WTC11 (cell line): ENCODE results near the gene SLC37A1. TPM values are rescaled to one million over a fixed set of nuclear protein-coding genes. Genes with fewer than 3 reads are reported as not detected.

ENCODE experiments used
- ATAC-seq: fragments of 200-7000 bp; cut with Tn5 transposase; 2 replicates; pipeline ENCODE4 v1.10.0; 2021; ENCODE audit warnings: mild to moderate bottlenecking, moderate library complexity
- CTCF ChIA-PET: fragments of 300-600 bp; sonication (Branson Sonifier 250); formaldehyde crosslinking; loops from one replicate; lab custom pipeline; 2021; ENCODE audit warnings: antibody characterized with exemption; lab: Charles Lee
- POLR2A ChIA-PET: fragments of 350-600 bp; sonication (Branson Sonifier 250); formaldehyde crosslinking; loops from one replicate; lab custom pipeline; 2021; ENCODE audit warnings: antibody characterized with exemption; lab: Charles Lee
- DNase-seq: peaks from one replicate; pipeline ENCODE4 v3.0.0; 2021; ENCODE audit warnings: low spot score
- H3K27ac Mint-ChIP-seq: 2 replicates; pipeline ENCODE4 v1.8.0; 2021; ENCODE audit warnings: mixed read lengths
- H3K27me3 Mint-ChIP-seq: 2 replicates; pipeline ENCODE4 v1.8.0; 2021; ENCODE audit warnings: low read depth, mild to moderate bottlenecking, moderate library complexity, mixed read lengths
- H3K36me3 Mint-ChIP-seq: 2 replicates; pipeline ENCODE4 v1.8.0; 2021; ENCODE audit warnings: mixed read lengths
- H3K4me1 Mint-ChIP-seq: 2 replicates; pipeline ENCODE4 v1.8.0; 2022; ENCODE audit warnings: mixed read lengths
- H3K4me3 Mint-ChIP-seq: 2 replicates; pipeline ENCODE4 v1.8.0; 2021; ENCODE audit warnings: mild to moderate bottlenecking, moderate library complexity, mixed read lengths
- H3K9me3 Mint-ChIP-seq: 2 replicates; pipeline ENCODE4 v1.8.0; 2021; ENCODE audit warnings: mixed read lengths
- ATF6 ChIP-seq: sonication (generic); formaldehyde crosslinking; IDR thresholded peaks from 2 replicates; pipeline ENCODE4 v1.8.1; 2023; ENCODE audit warnings: mild to moderate bottlenecking, missing genetic modification reagents
- E2F5 ChIP-seq: sonication (generic); formaldehyde crosslinking; IDR thresholded peaks from 2 replicates; pipeline ENCODE4 v1.8.1; 2022; ENCODE audit warnings: mild to moderate bottlenecking, moderate library complexity, missing genetic modification reagents
- EMX1 ChIP-seq: fragments of 250-450 bp; sonication (Bioruptor Pico); IDR thresholded peaks from 2 replicates; pipeline ENCODE4 v1.8.0; 2021; ENCODE audit warnings: mild to moderate bottlenecking
- ETV6 ChIP-seq: sonication (generic); formaldehyde crosslinking; IDR thresholded peaks from 2 replicates; pipeline ENCODE4 v1.8.1; 2022; ENCODE audit warnings: mild to moderate bottlenecking, missing genetic modification reagents
- GRHL2 ChIP-seq: fragments of 250-450 bp; sonication (Bioruptor Pico); IDR thresholded peaks from 2 replicates; pipeline ENCODE4 v1.8.0; 2022; ENCODE audit warnings: mild to moderate bottlenecking, moderate library complexity; ENCODE audit not compliant: insufficient replicate concordance, severe bottlenecking
- IRF2 ChIP-seq: sonication (generic); formaldehyde crosslinking; IDR thresholded peaks from 2 replicates; pipeline ENCODE4 v1.8.0; 2022; ENCODE audit warnings: low read depth, missing genetic modification reagents, borderline replicate concordance
- MXD4 ChIP-seq: fragments of 250-450 bp; sonication (Bioruptor Pico); IDR thresholded peaks from 2 replicates; pipeline ENCODE4 v1.8.0; 2021; ENCODE audit warnings: mild to moderate bottlenecking, moderate library complexity, borderline replicate concordance
- MYBL2 ChIP-seq: sonication (generic); formaldehyde crosslinking; IDR thresholded peaks from 2 replicates; pipeline ENCODE4 v1.8.1; 2023; ENCODE audit warnings: mild to moderate bottlenecking, moderate library complexity, missing genetic modification reagents
- NFATC4 ChIP-seq: fragments of 250-450 bp; sonication (Bioruptor Pico); IDR thresholded peaks from 2 replicates; pipeline ENCODE4 v1.9.0; 2021; ENCODE audit warnings: mild to moderate bottlenecking
- NFE2L1 ChIP-seq: sonication (generic); formaldehyde crosslinking; IDR thresholded peaks from 2 replicates; pipeline ENCODE4 v1.8.1; 2023; ENCODE audit warnings: missing genetic modification reagents
- NR1H2 ChIP-seq: sonication (generic); formaldehyde crosslinking; IDR thresholded peaks from 2 replicates; pipeline ENCODE4 v1.9.0; 2021; ENCODE audit warnings: mild to moderate bottlenecking, moderate library complexity, missing genetic modification reagents
- OVOL2 ChIP-seq: fragments of 250-450 bp; sonication (Bioruptor Pico); IDR thresholded peaks from 2 replicates; pipeline ENCODE4 v1.9.0; 2021; ENCODE audit warnings: mild to moderate bottlenecking, borderline replicate concordance
- RELA ChIP-seq: sonication (generic); formaldehyde crosslinking; IDR thresholded peaks from 2 replicates; pipeline ENCODE4 v1.8.1; 2022; ENCODE audit warnings: missing genetic modification reagents, mild to moderate bottlenecking, borderline replicate concordance
- SMAD3 ChIP-seq: sonication (generic); formaldehyde crosslinking; IDR thresholded peaks from 2 replicates; pipeline ENCODE4 v1.8.0; 2022; ENCODE audit warnings: missing genetic modification reagents, mild to moderate bottlenecking, borderline replicate concordance
- TCF7 ChIP-seq: sonication (generic); formaldehyde crosslinking; IDR thresholded peaks from 2 replicates; pipeline ENCODE4 v1.8.0; 2022; ENCODE audit warnings: mild to moderate bottlenecking, low read depth, missing genetic modification reagents, moderate library complexity
- TEAD1 ChIP-seq: sonication (generic); formaldehyde crosslinking; IDR thresholded peaks from 2 replicates; pipeline ENCODE4 v1.8.0; 2022; ENCODE audit warnings: mild to moderate bottlenecking, missing genetic modification reagents
- ZNF232 ChIP-seq: sonication (generic); formaldehyde crosslinking; IDR thresholded peaks from 2 replicates; pipeline ENCODE4 v1.8.0; 2022; ENCODE audit warnings: mild to moderate bottlenecking, missing genetic modification reagents
- ZNF416 ChIP-seq: fragments of 250-450 bp; sonication (Bioruptor Pico); IDR thresholded peaks from 2 replicates; pipeline ENCODE4 v1.9.0; 2021; ENCODE audit warnings: mild to moderate bottlenecking, inconsistent platforms
- ZNF423 ChIP-seq: fragments of 250-450 bp; sonication (Bioruptor Pico); IDR thresholded peaks from 2 replicates; pipeline ENCODE4 v2.1.2; 2022; ENCODE audit warnings: mild to moderate bottlenecking, moderate library complexity
- ZNF671 ChIP-seq: fragments of 250-450 bp; sonication (Bioruptor Pico); IDR thresholded peaks from 2 replicates; pipeline ENCODE4 v1.8.0; 2021; ENCODE audit warnings: mild to moderate bottlenecking
- total RNA-seq: library from RNA; stranded (reverse); gene quantifications from 3 replicates; pipeline ENCODE4 v1.2.3, GENCODE V29; 2021
- TF ChIP-seq, protein P1 (sequence below): sonication (generic); formaldehyde crosslinking; IDR thresholded peaks from 2 replicates; pipeline ENCODE4 v1.8.0; 2022; ENCODE audit warnings: mild to moderate bottlenecking, missing genetic modification reagents
- TF ChIP-seq, protein P2 (sequence below): sonication (generic); formaldehyde crosslinking; conservative IDR thresholded peaks from 2 replicates; pipeline ENCODE4 v1.8.1; 2022; ENCODE audit warnings: mild to moderate bottlenecking, missing genetic modification reagents
- TF ChIP-seq, protein P3 (sequence below): sonication (generic); formaldehyde crosslinking; IDR thresholded peaks from 2 replicates; pipeline ENCODE4 v1.8.1; 2023; ENCODE audit warnings: mild to moderate bottlenecking, missing genetic modification reagents, moderate library complexity
- TF ChIP-seq, protein P4 (sequence below): fragments of 250-450 bp; sonication (Bioruptor Pico); IDR thresholded peaks from 2 replicates; pipeline ENCODE4 v1.9.0; 2021; ENCODE audit warnings: mild to moderate bottlenecking
- TF ChIP-seq, protein P5 (sequence below): sonication (generic); formaldehyde crosslinking; IDR thresholded peaks from 2 replicates; pipeline ENCODE4 v1.8.0; 2022; ENCODE audit warnings: missing genetic modification reagents

The SLC37A1 gene
- total RNA-seq, 1 experiment from 2014 or later = 22.7 TPM

DNA sequence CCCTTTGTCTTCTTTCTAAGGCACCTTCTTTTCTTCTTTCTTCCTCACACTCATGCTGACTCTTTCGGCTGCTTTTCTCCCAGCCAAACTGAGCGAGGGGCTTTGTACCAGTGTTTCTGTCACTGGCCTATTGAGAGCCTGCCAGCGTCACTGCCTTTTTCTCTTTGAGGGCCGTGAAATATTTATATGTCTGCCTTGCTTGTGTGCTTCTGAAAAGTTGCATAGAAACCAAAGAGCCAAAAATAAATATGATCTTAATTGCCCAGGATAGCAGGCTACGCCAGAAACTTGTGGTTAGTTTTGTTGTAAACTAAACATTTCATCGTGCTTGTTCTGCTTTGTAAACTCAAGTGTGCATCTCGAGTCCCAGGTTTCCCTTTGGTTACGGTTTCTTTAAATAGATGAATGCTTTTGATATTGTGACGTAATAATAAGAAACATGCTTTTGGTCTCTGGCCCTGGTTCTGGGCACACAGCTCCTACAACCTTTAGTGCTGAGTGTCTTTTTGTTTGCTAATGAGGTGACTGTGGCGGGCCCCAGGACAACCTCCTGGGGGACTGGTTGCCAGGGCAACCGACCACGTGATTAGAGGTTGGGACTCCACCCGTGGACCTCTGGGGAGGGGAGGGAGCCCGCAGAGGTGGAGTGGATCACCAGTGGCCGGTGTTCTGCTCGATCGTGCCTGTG, 10.8 kb downstream of the SLC37A1 start:
- TF ChIP-seq TCF7 (no peak), RELA (CRISPR knock-in tag) (no peak), ATF6 (CRISPR knock-in tag) (no peak), GRHL2 (CRISPR knock-in tag) (no peak), OVOL2 (CRISPR knock-in tag) (no peak), ZNF423 (no peak), MXD4 (no peak), ZNF671 (CRISPR knock-in tag) (no peak), NFATC4 (no peak), ZNF232 (no peak), SMAD3 (CRISPR knock-in tag) (no peak), ETV6 (no peak), E2F5 (CRISPR knock-in tag) (no peak), ZNF416 (no peak)
- TF ChIP-seq, protein P1, sequence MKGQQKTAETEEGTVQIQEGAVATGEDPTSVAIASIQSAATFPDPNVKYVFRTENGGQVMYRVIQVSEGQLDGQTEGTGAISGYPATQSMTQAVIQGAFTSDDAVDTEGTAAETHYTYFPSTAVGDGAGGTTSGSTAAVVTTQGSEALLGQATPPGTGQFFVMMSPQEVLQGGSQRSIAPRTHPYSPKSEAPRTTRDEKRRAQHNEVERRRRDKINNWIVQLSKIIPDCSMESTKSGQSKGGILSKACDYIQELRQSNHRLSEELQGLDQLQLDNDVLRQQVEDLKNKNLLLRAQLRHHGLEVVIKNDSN (CRISPR knock-in tag) = peak; percentile 84
- TF ChIP-seq, protein P2, sequence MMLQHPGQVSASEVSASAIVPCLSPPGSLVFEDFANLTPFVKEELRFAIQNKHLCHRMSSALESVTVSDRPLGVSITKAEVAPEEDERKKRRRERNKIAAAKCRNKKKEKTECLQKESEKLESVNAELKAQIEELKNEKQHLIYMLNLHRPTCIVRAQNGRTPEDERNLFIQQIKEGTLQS = no peak
- TF ChIP-seq, protein P3, sequence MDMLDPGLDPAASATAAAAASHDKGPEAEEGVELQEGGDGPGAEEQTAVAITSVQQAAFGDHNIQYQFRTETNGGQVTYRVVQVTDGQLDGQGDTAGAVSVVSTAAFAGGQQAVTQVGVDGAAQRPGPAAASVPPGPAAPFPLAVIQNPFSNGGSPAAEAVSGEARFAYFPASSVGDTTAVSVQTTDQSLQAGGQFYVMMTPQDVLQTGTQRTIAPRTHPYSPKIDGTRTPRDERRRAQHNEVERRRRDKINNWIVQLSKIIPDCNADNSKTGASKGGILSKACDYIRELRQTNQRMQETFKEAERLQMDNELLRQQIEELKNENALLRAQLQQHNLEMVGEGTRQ (CRISPR knock-in tag) = peak; percentile 91
- TF ChIP-seq, protein P4, sequence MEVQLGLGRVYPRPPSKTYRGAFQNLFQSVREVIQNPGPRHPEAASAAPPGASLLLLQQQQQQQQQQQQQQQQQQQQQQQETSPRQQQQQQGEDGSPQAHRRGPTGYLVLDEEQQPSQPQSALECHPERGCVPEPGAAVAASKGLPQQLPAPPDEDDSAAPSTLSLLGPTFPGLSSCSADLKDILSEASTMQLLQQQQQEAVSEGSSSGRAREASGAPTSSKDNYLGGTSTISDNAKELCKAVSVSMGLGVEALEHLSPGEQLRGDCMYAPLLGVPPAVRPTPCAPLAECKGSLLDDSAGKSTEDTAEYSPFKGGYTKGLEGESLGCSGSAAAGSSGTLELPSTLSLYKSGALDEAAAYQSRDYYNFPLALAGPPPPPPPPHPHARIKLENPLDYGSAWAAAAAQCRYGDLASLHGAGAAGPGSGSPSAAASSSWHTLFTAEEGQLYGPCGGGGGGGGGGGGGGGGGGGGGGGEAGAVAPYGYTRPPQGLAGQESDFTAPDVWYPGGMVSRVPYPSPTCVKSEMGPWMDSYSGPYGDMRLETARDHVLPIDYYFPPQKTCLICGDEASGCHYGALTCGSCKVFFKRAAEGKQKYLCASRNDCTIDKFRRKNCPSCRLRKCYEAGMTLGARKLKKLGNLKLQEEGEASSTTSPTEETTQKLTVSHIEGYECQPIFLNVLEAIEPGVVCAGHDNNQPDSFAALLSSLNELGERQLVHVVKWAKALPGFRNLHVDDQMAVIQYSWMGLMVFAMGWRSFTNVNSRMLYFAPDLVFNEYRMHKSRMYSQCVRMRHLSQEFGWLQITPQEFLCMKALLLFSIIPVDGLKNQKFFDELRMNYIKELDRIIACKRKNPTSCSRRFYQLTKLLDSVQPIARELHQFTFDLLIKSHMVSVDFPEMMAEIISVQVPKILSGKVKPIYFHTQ (CRISPR knock-in tag) = no peak
- Mint-ChIP-seq H3K9me3 (no peaks in the 10 kb centered on the region), H3K27ac (peak overlapping the region; percentile 72; the same call in 1 of the 2 replicates), H3K36me3 (peaks cover 40% of the 10 kb centered on the region), H3K4me1 (peaks cover 46% of the 10 kb centered on the region), H3K4me3 (peak overlapping the region; percentile 73), H3K27me3 (no peaks in the 10 kb centered on the region)
- ChIA-PET POLR2A (no interaction called here), CTCF (interaction anchor here (0.8 to 1.6 kb wide), 3 partner anchors 11 to 128 kb away, joined by 3 read pairs; partner anchors contain the start of gene SLC37A1)
- DNase-seq (peak; percentile 53), ATAC-seq (peak; percentile 70)

DNA sequence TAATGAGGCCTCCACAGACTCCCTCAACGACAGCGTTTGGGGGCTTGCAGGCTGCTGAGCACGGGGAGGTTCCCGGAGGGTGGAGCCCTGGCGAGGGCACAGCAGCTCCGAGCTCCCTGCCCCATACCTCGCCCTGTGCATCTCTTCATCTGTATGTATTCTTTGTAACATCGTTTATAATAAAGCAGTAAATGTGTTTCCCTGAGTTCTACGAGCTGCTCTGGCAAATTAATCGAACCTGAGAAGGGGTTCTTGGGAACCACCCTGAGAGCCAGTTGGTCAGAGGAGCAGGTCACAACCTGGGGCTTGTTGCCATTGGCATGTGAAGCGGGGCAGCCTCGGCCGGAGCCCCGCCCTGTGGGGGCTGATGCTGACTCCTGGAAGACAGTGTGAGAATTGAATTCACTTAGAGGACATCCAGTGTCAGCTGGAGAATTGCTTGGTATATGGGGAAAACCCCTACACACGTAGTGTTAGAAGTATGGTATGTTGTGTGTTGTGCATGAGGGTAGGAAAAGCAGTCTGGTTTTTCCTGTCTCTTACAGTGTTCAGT, 11.5 kb downstream of the SLC37A1 start:
- peak overlapping the region; percentile 73 for H3K4me3 Mint-ChIP-seq
- DNase-seq = no peak
- TF ChIP-seq NR1H2 (CRISPR knock-in tag) (no peak), NFE2L1 (CRISPR knock-in tag) (no peak), TEAD1 (CRISPR knock-in tag) (no peak), GRHL2 (CRISPR knock-in tag) (no peak), IRF2 (CRISPR knock-in tag) (no peak), MXD4 (no peak), RELA (CRISPR knock-in tag) (no peak), MYBL2 (CRISPR knock-in tag) (no peak), EMX1 (CRISPR knock-in tag) (no peak)
- TF ChIP-seq, protein P5, sequence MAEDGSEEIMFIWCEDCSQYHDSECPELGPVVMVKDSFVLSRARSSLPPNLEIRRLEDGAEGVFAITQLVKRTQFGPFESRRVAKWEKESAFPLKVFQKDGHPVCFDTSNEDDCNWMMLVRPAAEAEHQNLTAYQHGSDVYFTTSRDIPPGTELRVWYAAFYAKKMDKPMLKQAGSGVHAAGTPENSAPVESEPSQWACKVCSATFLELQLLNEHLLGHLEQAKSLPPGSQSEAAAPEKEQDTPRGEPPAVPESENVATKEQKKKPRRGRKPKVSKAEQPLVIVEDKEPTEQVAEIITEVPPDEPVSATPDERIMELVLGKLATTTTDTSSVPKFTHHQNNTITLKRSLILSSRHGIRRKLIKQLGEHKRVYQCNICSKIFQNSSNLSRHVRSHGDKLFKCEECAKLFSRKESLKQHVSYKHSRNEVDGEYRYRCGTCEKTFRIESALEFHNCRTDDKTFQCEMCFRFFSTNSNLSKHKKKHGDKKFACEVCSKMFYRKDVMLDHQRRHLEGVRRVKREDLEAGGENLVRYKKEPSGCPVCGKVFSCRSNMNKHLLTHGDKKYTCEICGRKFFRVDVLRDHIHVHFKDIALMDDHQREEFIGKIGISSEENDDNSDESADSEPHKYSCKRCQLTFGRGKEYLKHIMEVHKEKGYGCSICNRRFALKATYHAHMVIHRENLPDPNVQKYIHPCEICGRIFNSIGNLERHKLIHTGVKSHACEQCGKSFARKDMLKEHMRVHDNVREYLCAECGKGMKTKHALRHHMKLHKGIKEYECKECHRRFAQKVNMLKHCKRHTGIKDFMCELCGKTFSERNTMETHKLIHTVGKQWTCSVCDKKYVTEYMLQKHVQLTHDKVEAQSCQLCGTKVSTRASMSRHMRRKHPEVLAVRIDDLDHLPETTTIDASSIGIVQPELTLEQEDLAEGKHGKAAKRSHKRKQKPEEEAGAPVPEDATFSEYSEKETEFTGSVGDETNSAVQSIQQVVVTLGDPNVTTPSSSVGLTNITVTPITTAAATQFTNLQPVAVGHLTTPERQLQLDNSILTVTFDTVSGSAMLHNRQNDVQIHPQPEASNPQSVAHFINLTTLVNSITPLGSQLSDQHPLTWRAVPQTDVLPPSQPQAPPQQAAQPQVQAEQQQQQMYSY (CRISPR knock-in tag) = no peak

More for the DNA sequence above, 11.5 kb downstream of the SLC37A1 start:
- CTCF ChIA-PET = interaction anchor here (0.7 to 1.6 kb wide), 2 partner anchors 12 to 127 kb away, joined by 3 read pairs; no protein-coding TSS in a partner anchor
- Mint-ChIP-seq H3K36me3 (peaks cover 34% of the 10 kb centered on the region), H3K9me3 (no peaks in the 10 kb centered on the region), H3K4me1 (peaks cover 48% of the 10 kb centered on the region), H3K27me3 (no peaks in the 10 kb centered on the region), H3K27ac (peak overlapping the region; percentile 86)
- POLR2A ChIA-PET = no interaction called here
- ATAC-seq = peak; percentile 77
